IMR-90 (cell line): ENCODE results near the gene TEX264. TPM values are rescaled to one million over a fixed set of nuclear protein-coding genes. Genes with fewer than 3 reads are reported as not detected.

ENCODE experiments used
- ATAC-seq: fragments of 200-7000 bp; cut with Tn5 transposase; 2 replicates; pipeline ENCODE4 v1.9.1; 2020; ENCODE audit warnings: low read depth, mild to moderate bottlenecking, moderate library complexity
- BruUV-seq: library from RNA; stranded (reverse); fragments of 400-500 nt; replicated peaks from 2 replicates; lab custom pipeline; 2021; lab: Mats Ljungman, UMichigan
- CTCF ChIA-PET: fragments of 300-600 bp; formaldehyde crosslinking; extraction: SDS; loops from one replicate; lab custom pipeline; 2021; ENCODE audit warnings: antibody characterized with exemption; lab: Yijun Ruan, JAX
- POLR2A ChIA-PET: fragments of 300-600 bp; sonication (Branson Sonifier 250); formaldehyde crosslinking; loops from one replicate; lab custom pipeline; 2022; ENCODE audit warnings: antibody characterized with exemption; ENCODE audit not compliant: unreplicated experiment; lab: Charles Lee
- DNase-seq: peaks from one replicate; pipeline ENCODE4 v3.0.0; 2013
- H2AFZ ChIP-seq: replicated peaks from 2 replicates; pipeline ENCODE3; 2013; ENCODE audit warnings: low read length, mild to moderate bottlenecking; ENCODE audit not compliant: poor library complexity
- H2AK5ac ChIP-seq: 2 replicates; pipeline ENCODE4 v1.6.1; 2013; ENCODE audit warnings: low read depth, low read length, inconsistent platforms
- H2AK9ac ChIP-seq: replicated peaks from 2 replicates; pipeline ENCODE3; 2013; ENCODE audit warnings: mild to moderate bottlenecking, low read depth, low read length, moderate library complexity; ENCODE audit not compliant: poor library complexity
- H2BK120ac ChIP-seq: 2 replicates; pipeline ENCODE4 v1.6.1; 2013; ENCODE audit warnings: low read depth, low read length, inconsistent platforms
- H2BK15ac ChIP-seq: 3 replicates; pipeline ENCODE4 v1.6.1; 2013; ENCODE audit warnings: low read depth, low read length, inconsistent platforms
- H2BK20ac ChIP-seq: 2 replicates; pipeline ENCODE4 v1.6.1; 2013; ENCODE audit warnings: low read depth, mild to moderate bottlenecking, inconsistent platforms, low read length, moderate library complexity
- H2BK5ac ChIP-seq: 2 replicates; pipeline ENCODE4 v1.6.1; 2013; ENCODE audit warnings: mild to moderate bottlenecking, low read depth, low read length, inconsistent platforms; ENCODE audit not compliant: poor library complexity, severe bottlenecking
- H3K14ac ChIP-seq: replicated peaks from 2 replicates; pipeline ENCODE4 v1.6.1; 2013; ENCODE audit warnings: low read depth, low read length, inconsistent platforms
- H3K18ac ChIP-seq: 2 replicates; pipeline ENCODE4 v1.6.1; 2013; ENCODE audit warnings: low read depth, low read length, control low read depth
- H3K23ac ChIP-seq: 2 replicates; pipeline ENCODE4 v1.6.1; 2013; ENCODE audit warnings: low read depth, low read length, inconsistent platforms
- H3K27ac ChIP-seq: 2 replicates; pipeline ENCODE4 v1.5.1; 2013; ENCODE audit warnings: mild to moderate bottlenecking, control low read depth, low read length; ENCODE audit not compliant: insufficient read depth
- H3K27me3 ChIP-seq: 2 replicates; pipeline ENCODE4 v1.6.1; 2013; ENCODE audit warnings: low read length; ENCODE audit not compliant: control insufficient read depth, insufficient read depth
- H3K36me3 ChIP-seq: 2 replicates; pipeline ENCODE4 v1.6.1; 2013; ENCODE audit warnings: low read length, mixed read lengths; ENCODE audit not compliant: control insufficient read depth, insufficient read depth
- H3K4ac ChIP-seq: 2 replicates; pipeline ENCODE4 v1.6.1; 2013; ENCODE audit warnings: low read depth, low read length, inconsistent platforms
- H3K4me1 ChIP-seq: 2 replicates; pipeline ENCODE4 v1.6.1; 2013; ENCODE audit warnings: low read length, mixed read lengths; ENCODE audit not compliant: control insufficient read depth, insufficient read depth
- H3K4me2 ChIP-seq: 2 replicates; pipeline ENCODE4 v1.6.1; 2013; ENCODE audit warnings: low read depth, mild to moderate bottlenecking, control low read depth, low read length, moderate library complexity
- H3K4me3 ChIP-seq: 2 replicates; pipeline ENCODE4 v1.5.1; 2013; ENCODE audit warnings: low read depth, mild to moderate bottlenecking, control low read depth, low read length, moderate library complexity; ENCODE audit not compliant: insufficient read depth
- H3K56ac ChIP-seq: 2 replicates; pipeline ENCODE4 v1.6.1; 2013; ENCODE audit warnings: low read length, inconsistent platforms; ENCODE audit not compliant: insufficient read depth; ENCODE audit errors: extremely low read depth
- H3K79me1 ChIP-seq, 2 experiments: 2 replicates each; pipeline ENCODE4 v1.6.1; 2013; ENCODE audit warnings: low read length in 2 of 2, inconsistent platforms in 1 of 2, low read depth in 1 of 2
- H3K9ac ChIP-seq: 2 replicates; pipeline ENCODE4 v1.6.1; 2013; ENCODE audit warnings: low read depth, low read length, control low read depth
- H3K9me1 ChIP-seq: 2 replicates; pipeline ENCODE4 v1.6.1; 2013; ENCODE audit warnings: low read length, inconsistent platforms; ENCODE audit not compliant: insufficient read depth
- H3K9me3 ChIP-seq: 2 replicates; pipeline ENCODE4 v1.6.1; 2013; ENCODE audit warnings: low read length; ENCODE audit not compliant: control insufficient read depth, insufficient read depth
- H4K20me1 ChIP-seq: 2 replicates; pipeline ENCODE4 v1.6.1; 2013; ENCODE audit warnings: low read length, inconsistent platforms; ENCODE audit not compliant: insufficient read depth
- H4K5ac ChIP-seq: 2 replicates; pipeline ENCODE4 v1.6.1; 2013; ENCODE audit warnings: mild to moderate bottlenecking, low read depth, low read length, control low read depth
- H4K8ac ChIP-seq, 2 experiments: 2 replicates each; pipeline ENCODE4 v1.6.1; 2013; ENCODE audit warnings: low read depth in 2 of 2, low read length in 2 of 2, control low read depth in 1 of 2, inconsistent platforms in 1 of 2
- H4K91ac ChIP-seq: 2 replicates; pipeline ENCODE4 v1.6.1; 2013; ENCODE audit warnings: low read depth, low read length, inconsistent platforms; ENCODE audit not compliant: insufficient read depth
- BHLHE40 ChIP-seq: fragments of 150-350 bp; IDR thresholded peaks from 2 replicates; pipeline ENCODE4 v1.6.1; 2016; ENCODE audit warnings: mild to moderate bottlenecking, low read depth, low read length
- CEBPB ChIP-seq: IDR thresholded peaks from 2 replicates; pipeline ENCODE4 v1.6.1; 2012; ENCODE audit warnings: low read depth, low read length, improper control_type of control experiment
- CHD1 ChIP-seq: IDR thresholded peaks from 2 replicates; pipeline ENCODE4 v1.6.1; 2012; ENCODE audit warnings: low read depth, low read length, improper control_type of control experiment
- FOS ChIP-seq: fragments of 150-350 bp; IDR thresholded peaks from 2 replicates; pipeline ENCODE4 v1.6.1; 2016; ENCODE audit warnings: low read depth, low read length
- MAFK ChIP-seq: IDR thresholded peaks from 2 replicates; pipeline ENCODE4 v1.6.1; 2012; ENCODE audit warnings: low read depth, low read length, improper control_type of control experiment
- MAZ ChIP-seq: IDR thresholded peaks from 2 replicates; pipeline ENCODE4 v1.6.1; 2012; ENCODE audit warnings: low read depth, mild to moderate bottlenecking, low read length, improper control_type of control experiment, moderate library complexity, borderline replicate concordance
- MXI1 ChIP-seq: IDR thresholded peaks from 2 replicates; pipeline ENCODE4 v1.6.1; 2012; ENCODE audit warnings: low read depth, mild to moderate bottlenecking, low read length, moderate library complexity, borderline replicate concordance
- NFE2L2 ChIP-seq: fragments of 150-350 bp; IDR thresholded peaks from 2 replicates; pipeline ENCODE4 v1.6.1; 2016; ENCODE audit warnings: low read depth, mild to moderate bottlenecking, low read length
- POLR2A ChIP-seq: IDR thresholded peaks from 2 replicates; pipeline ENCODE4 v1.6.1; 2012; ENCODE audit warnings: mild to moderate bottlenecking, low read depth, low read length
- RAD21 ChIP-seq: IDR thresholded peaks from 2 replicates; pipeline ENCODE4 v1.6.1; 2012; ENCODE audit warnings: low read length, improper control_type of control experiment
- RCOR1 ChIP-seq: IDR thresholded peaks from 2 replicates; pipeline ENCODE4 v1.6.1; 2012; ENCODE audit warnings: mild to moderate bottlenecking, low read length, improper control_type of control experiment; ENCODE audit not compliant: insufficient replicate concordance
- RFX5 ChIP-seq: IDR thresholded peaks from 2 replicates; pipeline ENCODE4 v1.8.0; 2012; ENCODE audit warnings: low read depth, mild to moderate bottlenecking, low read length, moderate library complexity
- SMC3 ChIP-seq: fragments of 150-350 bp; IDR thresholded peaks from 2 replicates; pipeline ENCODE4 v1.6.1; 2016; ENCODE audit warnings: low read depth, mild to moderate bottlenecking, antibody characterized with exemption, low read length, moderate library complexity
- WGBS, 2 experiments: methylation state at CpG; one replicate each; pipeline versions ENCODE4 v1.1.5 to v1.1.7; 2013; ENCODE audit warnings: missing lambda C conversion rate in 2 of 2; ENCODE audit not compliant: insufficient read length in 1 of 2; ENCODE audit errors: extremely low coverage in 2 of 2; 5-methylcytosine and 5-hydroxymethylcytosine counted together
- dilution Hi-C: fragments of 300-500 bp; cut with HindIII; formaldehyde crosslinking; loops from one replicate; pipeline ENCODE4 v1.14.3; 2018; ENCODE audit warnings: low sequenced_read_pairs; ENCODE audit not compliant: unreplicated experiment
- in situ Hi-C: fragments of 300-500 bp; cut with MboI; formaldehyde crosslinking; loops from 3 replicates; pipeline ENCODE4 v1.14.3; 2019; ENCODE audit warnings: low sequenced_read_pairs, inconsistent platforms, mixed read lengths
- intact Hi-C: fragments of 100-400 bp; cut with micrococcal nuclease; formaldehyde crosslinking; loops from 2 replicates; pipeline ENCODE4 v1.10.0; 2022
- polyA plus RNA-seq, 3 experiments: library from polyadenylated mRNA; depleted of rRNA; stranded (reverse); fragments of >200 nt; gene quantifications; 2 replicates each; pipeline ENCODE4 v1.2.3, GENCODE V29; 2012; ENCODE audit warnings: low replicate concordance in 1 of 3
- total RNA-seq: library from RNA; depleted of rRNA; stranded (reverse); fragments of >200 nt; gene quantifications from 2 replicates; pipeline ENCODE4 v1.2.3, GENCODE V29; 2012
- TF ChIP-seq, protein P1 (sequence below): fragments of 150-350 bp; IDR thresholded peaks from 2 replicates; pipeline ENCODE4 v1.6.1; 2016; ENCODE audit warnings: low read depth, mild to moderate bottlenecking, low read length, moderate library complexity, borderline replicate concordance
- TF ChIP-seq, protein P2 (sequence below): fragments of 150-350 bp; IDR thresholded peaks from 2 replicates; pipeline ENCODE4 v1.6.1; 2017; ENCODE audit warnings: mild to moderate bottlenecking, antibody characterized with exemption, low read length, low read depth
- TF ChIP-seq, protein P3 (sequence below): conservative IDR thresholded peaks from 2 replicates; pipeline ENCODE4 v1.5.1; 2012; ENCODE audit warnings: mild to moderate bottlenecking, low read depth, low read length, improper control_type of control experiment

The TEX264 gene
- total and polyA plus RNA-seq, 2 of the 4 experiments (the other 2 are of a cell fraction): 30.3 to 45.0 TPM

DNA sequence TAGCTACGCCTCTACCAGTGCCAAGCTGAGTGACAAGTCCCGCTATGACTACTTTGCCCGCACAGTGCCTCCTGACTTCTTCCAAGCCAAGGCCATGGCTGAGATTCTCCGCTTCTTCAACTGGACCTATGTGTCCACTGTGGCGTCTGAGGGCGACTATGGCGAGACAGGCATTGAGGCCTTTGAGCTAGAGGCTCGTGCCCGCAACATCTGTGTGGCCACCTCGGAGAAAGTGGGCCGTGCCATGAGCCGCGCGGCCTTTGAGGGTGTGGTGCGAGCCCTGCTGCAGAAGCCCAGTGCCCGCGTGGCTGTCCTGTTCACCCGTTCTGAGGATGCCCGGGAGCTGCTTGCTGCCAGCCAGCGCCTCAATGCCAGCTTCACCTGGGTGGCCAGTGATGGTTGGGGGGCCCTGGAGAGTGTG, 41.5 kb downstream of the TEX264 start:
- Histone ChIP-seq H3K18ac (no peak overlapping the region), H3K9ac (no peak overlapping the region), H4K8ac (no peak overlapping the region), H3K4ac (no peak overlapping the region), H2AK9ac (no peak overlapping the region), H3K14ac (no peak overlapping the region), H2BK20ac (no peak overlapping the region), H3K4me2 (no peak overlapping the region), H3K56ac (no peak overlapping the region), H4K20me1 (no peaks in the 10 kb centered on the region), H3K79me1 (no peaks in the 10 kb centered on the region), H3K9me3 (no peaks in the 10 kb centered on the region), H3K27me3 (peaks cover 14% of the 10 kb centered on the region; the same call in 1 of the 2 replicates), H3K23ac (no peak overlapping the region), H3K27ac (no peak overlapping the region), H3K4me1 (no peaks in the 10 kb centered on the region), H3K9me1 (no peaks in the 10 kb centered on the region; the same call in 1 of the 2 replicates), H4K5ac (no peak overlapping the region), H2AFZ (no peak overlapping the region), H3K4me3 (no peak overlapping the region), H2BK15ac (no peak overlapping the region), H3K36me3 (no peaks in the 10 kb centered on the region), H2AK5ac (no peak overlapping the region), H2BK5ac (no peak overlapping the region), H2BK120ac (no peak overlapping the region), H4K91ac (no peak overlapping the region)
- in situ Hi-C loops: no loop called here
- WGBS, 2 experiments: 83% methylated on average over 6 of the region's 20 CpGs; no CpG with 5 or more reads in 1 of the 2 experiments
- TF ChIP-seq NFE2L2 (no peak), POLR2A (no peak), CEBPB (no peak), MXI1 (no peak), RCOR1 (no peak), CHD1 (no peak), FOS (no peak), MAZ (no peak), BHLHE40 (no peak), RFX5 (no peak), RAD21 (no peak), SMC3 (no peak), MAFK (no peak)
- TF ChIP-seq, protein P1, sequence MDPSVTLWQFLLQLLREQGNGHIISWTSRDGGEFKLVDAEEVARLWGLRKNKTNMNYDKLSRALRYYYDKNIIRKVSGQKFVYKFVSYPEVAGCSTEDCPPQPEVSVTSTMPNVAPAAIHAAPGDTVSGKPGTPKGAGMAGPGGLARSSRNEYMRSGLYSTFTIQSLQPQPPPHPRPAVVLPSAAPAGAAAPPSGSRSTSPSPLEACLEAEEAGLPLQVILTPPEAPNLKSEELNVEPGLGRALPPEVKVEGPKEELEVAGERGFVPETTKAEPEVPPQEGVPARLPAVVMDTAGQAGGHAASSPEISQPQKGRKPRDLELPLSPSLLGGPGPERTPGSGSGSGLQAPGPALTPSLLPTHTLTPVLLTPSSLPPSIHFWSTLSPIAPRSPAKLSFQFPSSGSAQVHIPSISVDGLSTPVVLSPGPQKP: no peak
- TF ChIP-seq, protein P2, sequence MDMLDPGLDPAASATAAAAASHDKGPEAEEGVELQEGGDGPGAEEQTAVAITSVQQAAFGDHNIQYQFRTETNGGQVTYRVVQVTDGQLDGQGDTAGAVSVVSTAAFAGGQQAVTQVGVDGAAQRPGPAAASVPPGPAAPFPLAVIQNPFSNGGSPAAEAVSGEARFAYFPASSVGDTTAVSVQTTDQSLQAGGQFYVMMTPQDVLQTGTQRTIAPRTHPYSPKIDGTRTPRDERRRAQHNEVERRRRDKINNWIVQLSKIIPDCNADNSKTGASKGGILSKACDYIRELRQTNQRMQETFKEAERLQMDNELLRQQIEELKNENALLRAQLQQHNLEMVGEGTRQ: no peak
- TF ChIP-seq, protein P3, sequence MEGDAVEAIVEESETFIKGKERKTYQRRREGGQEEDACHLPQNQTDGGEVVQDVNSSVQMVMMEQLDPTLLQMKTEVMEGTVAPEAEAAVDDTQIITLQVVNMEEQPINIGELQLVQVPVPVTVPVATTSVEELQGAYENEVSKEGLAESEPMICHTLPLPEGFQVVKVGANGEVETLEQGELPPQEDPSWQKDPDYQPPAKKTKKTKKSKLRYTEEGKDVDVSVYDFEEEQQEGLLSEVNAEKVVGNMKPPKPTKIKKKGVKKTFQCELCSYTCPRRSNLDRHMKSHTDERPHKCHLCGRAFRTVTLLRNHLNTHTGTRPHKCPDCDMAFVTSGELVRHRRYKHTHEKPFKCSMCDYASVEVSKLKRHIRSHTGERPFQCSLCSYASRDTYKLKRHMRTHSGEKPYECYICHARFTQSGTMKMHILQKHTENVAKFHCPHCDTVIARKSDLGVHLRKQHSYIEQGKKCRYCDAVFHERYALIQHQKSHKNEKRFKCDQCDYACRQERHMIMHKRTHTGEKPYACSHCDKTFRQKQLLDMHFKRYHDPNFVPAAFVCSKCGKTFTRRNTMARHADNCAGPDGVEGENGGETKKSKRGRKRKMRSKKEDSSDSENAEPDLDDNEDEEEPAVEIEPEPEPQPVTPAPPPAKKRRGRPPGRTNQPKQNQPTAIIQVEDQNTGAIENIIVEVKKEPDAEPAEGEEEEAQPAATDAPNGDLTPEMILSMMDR: no peak
- ChIA-PET POLR2A (no interaction called here), CTCF (no interaction called here)
- ATAC-seq (no peak), DNase-seq (no peak)
- intact Hi-C loops: loop anchor here (5.0 kb wide), 1 partner anchor 90 kb away; no protein-coding TSS in a partner anchor
- dilution Hi-C loops: no loop called here
- BruUV-seq: no TSS peak
